ENCODE data around the gene ITGAD.
"Not testable (repeated sequence)": the region's sequence is repeated elsewhere in the genome, so short reads cannot be mapped to it uniquely, and the experiment has no call there.

The ITGAD gene

DNA sequence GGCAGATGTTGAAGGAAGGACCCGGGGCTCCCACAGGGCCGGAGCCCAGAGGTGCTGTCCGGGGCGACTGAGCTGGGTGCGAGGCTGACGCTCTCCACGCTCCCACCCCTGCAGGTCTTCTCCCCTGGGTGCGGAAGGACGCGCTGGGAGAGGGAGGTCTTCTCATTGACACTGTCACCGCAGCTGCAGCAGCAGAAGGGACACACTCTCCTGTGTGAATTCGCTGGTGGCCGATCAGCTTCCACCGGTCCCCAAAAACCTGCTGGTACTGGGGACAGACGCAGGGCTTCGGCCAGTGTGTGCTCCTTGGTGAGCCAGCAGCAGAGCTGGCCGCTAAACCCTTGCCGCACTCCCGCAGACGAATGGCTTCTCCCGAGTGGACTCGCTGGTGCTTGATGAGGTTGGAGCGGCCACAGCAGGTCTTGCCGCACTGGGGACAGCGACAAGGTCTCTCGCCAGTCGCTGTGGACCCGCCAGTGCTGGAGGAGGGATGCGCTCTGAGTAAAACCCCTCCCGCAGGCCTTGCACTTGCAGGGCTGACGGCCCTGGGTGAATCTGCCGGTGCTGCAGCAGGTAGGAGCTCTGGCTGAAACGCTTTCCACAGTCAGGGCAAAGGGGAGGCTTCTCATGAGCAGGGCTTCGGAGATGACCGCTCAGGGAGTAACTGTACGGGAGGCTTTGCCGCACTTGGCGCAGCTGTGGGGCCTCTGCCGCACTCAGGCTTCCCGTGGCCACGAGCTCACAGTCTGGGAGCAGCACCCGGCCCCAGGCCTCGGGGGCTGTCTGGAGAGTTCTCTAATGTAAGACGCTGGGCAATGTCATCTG lies 43.3 kb downstream of the ITGAD start:
- FAIRE-seq = no peak

DNA sequence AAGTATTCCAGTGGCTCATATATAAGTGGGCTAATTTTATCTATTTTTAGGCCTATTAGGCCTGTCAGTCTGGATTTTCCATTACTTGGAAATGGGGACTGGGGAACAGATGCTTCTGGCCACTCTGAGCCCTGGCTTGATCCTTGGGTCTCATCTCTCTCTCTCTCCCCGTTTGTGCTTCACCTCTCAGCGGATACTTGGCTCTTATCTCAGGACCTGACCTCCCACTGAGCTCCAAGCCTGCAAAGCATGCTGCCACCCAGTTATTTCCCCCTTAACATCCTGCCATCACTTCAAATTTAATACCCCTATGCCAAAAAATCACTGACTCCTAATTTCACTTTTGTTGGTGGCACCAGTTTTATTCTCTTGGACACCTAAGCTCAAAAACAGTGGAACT lies 45.3 kb downstream of the ITGAD start:
- no peak for FAIRE-seq

DNA sequence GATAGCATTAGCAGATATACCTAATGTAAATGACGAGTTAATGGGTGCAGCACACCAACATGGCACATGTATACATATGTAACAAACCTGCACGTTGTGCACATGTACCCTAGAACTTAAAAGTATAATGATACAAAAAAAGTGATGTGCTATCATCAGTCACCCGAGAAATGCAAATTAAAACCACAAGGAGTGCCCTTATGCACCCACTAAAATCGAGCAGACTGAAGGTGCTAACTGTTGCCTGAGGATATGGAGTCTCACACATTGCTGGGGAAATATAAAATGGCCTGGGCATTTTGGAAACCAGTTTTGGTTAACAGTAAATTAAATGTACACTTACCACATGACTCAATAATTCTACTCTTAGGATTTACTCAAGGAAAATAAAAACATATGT lies 45.9 kb downstream of the ITGAD start:
- not testable (repeated sequence) for FAIRE-seq

DNA sequence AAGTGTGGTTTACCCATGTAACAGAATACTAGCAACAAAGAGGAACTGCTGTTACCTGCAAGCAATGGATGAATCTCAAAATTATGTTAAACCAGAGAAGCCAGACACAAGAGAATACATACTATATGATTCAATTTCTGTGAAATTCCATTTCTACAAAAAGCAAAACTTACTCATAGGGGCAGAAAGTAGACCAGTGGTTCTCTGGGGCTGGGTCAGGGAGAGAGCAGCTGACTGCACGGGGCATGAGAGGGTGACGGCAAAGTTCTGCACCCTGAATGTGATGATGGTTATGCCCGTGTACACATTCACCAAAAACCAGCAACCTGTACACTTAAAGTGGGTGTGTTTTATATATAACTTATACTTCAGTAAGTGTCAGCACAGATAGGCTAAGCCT lies 46.4 kb downstream of the ITGAD start:
- FAIRE-seq = no peak

DNA sequence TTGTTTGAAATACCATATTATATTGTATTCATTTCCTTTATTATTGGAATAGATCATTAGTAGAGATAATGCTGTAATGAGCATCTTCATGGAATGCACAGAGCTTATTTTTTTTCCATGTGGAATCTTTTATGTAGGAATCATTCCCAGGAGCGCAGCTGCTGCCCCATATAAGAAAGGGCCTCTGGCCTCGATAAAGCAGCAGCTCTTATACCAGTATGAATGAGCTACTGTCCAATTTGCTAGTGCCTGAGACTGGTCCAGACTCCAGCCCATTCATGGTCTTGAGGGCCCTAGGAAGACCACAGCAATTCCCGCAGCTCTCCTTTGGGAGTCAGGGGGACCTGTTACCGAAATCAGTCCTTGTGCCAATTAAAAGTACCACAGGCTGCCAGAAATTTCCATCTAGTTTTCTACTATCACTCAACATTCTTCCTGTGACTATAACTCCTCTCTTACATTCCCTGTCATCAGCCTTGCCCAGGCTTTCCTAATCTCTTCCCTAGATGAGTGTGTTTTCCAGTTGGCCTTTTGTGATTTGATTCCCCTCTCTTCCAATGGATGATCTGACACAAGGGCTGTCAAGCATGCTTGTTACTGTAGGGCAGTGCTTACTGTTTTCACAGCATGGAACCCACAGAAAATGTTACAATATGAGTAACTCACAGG lies 47.5 kb downstream of the ITGAD start:
- FAIRE-seq = no peak

DNA sequence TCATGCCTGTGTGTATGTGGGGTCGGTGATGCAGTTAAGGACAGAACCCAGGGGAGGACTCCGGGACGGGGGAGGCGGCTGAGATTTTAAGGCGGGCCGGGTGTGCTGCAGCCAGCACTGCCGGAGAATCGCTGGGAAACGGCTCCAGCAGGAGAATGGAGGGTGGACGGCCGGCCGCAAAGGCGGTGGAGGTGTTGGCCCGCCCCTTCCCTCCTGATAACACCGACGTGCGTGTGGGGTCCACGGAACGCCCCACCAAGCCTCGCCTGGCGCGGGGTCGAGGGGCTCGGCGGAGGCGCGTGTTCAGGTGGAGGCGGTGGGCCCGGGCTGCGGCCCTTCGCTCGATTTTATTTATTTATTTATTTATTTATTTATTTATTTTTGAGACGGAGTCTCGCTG lies 48.8 kb downstream of the ITGAD start:
- FAIRE-seq = no peak

DNA sequence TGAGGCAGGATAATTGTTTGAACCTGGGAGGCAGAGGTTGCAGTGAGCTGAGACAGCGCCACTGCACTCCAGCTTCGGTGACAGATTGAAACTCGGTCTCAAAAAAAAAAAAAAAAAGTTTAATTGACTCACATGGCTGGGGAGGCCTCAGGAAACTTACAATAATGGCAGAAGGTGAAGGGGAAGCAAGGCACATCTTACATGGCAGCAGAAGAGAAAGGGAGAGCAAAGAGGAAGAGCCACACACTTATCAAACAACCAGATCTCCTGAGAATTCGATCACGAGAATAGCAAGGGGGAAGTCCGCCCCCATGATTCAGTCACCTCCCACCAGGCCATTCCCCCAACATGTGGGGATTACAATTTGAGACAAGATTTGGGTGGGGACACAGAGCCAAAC lies 52.8 kb downstream of the ITGAD start:
- not testable (repeated sequence) for FAIRE-seq

DNA sequence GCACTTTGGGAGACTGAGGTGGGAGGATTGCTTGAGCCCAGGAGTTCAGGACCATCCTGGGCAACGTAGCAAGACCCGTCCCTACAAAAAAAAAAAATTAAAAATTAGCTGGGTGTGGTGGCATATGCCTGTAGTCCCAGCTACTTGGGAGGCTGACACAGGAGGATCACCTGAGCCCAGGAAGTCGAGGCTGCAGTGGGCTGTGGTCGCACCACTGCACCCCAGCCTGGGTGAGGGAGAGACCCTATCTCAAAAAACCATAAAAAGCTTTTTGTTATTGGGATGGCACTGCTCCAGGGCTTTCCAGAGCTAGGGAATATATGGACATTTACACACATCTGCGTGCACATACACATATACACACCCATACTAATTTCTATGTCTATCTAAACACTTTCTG lies 58.1 kb downstream of the ITGAD start:
- FAIRE-seq = no peak

DNA sequence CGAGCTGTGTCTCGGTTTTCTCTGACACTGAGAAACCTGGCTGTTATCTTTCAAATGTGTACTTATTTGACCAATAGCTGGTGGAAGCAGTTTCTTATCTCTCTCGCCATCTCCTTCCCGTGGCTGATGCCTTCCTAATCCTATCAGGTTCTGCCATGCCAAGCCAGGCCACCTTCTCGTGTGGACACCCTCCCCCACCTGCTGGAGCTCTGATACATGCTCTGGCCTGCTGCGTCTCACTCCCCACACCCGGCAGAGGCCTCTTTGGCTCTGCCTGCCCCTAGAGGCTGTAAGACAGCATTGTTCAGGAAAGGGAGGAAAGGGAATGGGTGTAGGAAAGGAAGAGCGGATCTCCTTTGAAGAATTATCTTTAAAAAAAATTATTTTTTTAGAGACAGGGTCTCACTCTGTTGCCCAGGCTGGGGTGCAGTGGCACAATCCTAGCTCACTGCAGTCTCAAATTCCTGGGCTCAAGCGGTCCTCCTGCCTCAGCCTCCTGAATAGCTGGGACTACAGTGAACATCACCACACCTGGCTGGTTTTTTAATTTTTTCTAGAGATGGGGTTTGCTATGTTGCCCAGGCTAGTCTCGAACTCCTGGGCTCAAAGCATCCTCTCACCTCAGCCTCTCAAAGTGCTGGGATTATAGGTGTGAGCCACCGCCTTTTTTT lies 58.7 kb downstream of the ITGAD start:
- no peak for FAIRE-seq

DNA sequence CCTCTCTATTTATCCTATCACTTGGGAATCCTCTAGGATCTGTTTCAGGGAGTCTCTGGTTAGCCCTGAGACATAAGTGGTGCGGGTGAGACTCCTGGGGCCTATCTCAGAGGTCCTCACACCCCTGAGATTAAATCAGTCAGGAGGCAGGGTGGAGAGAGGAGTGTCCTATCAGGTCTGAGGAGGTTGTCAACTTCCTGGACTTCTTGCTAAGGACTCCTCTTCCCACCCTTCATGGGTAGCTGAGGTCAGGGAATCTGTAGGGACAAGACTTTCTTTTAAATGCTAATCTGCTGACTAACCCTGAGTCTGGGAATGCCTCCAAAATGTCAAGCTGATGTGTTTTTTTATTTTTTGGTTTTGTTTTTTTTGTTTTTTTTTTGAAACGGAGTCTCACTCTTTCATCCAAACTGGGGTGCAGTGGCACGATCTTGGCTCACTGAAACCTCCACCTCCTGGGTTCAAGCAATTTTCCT lies 59.5 kb downstream of the ITGAD start:
- no peak for FAIRE-seq

DNA sequence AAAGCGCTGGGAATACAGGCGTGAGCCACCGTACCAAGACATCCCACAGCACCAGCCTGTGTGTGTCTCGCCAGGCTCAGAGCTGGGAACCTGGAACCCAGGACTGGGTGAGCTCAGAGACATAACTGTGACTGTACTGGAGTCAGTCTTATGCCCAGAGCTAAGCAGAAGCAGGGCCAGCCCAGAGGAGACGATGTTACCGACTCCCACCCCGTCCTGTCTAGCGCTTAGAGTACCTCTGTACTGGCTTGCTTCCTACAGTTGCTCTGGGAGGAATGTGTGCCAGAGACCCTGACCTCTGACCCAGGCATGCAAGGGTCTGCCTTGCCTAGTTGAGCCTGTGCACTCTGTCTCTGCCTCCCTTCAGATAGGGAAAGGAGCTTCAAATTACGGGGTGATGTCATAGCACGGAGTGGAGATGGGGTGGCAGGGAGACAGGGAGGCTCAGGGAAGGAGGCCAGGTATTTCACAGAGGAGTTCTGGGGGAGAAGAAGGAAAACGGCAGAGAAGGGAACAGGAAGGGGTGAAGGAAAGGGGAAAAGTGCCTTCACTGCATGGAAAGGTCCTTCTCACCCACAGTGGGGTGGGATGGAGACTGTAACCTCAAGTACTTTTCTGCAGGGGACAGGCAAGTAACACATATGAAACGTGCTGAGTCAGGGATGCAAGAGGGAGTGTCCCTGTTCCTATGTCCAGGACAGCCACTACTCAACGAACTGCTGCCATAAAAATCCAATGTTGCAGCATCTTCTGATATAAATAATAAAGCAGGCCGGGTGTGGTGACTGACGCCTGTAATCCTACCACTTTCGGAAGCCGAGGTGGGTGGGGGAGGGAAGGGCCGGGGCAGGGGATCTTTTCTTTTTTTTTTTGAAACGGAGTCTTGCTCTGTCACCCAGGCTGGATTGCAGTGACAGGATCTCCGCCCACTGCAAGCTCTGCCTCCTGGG lies 60.4 kb downstream of the ITGAD start:
- no peak for FAIRE-seq

DNA sequence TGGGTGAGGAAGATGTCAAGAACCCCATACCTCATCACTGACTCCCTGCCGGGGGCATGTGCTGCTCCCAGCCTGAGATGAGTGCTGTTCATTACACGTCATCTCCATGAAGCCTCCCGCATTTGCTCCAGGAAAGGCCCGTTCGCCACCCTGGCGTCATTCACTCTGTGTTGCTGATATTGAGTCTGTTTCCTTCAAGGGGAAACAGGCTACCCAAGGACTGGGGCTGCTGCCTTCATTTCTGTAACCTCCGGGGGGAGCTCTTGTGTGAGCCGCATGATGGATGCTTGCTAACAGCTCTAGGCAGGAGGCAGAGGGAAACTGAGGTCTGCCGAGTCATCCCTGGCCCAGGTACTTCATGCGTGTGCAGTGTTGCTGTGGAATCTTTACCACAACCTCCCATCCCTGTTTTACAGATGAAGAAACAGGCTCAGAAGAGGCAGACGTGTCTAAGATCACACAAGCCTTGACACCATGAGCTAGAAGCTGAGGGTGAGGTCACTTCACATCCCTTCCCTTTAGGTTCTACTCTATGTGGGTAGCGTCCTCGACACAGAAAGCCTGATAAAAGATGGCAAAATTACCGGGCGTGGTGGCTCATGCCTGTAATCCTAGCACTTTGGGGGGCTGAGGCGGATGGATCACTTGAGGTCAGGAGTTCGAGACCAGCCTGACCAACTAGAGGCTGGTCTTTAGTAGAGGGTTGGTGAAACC lies 62.6 kb downstream of the ITGAD start:
- no peak for FAIRE-seq

DNA sequence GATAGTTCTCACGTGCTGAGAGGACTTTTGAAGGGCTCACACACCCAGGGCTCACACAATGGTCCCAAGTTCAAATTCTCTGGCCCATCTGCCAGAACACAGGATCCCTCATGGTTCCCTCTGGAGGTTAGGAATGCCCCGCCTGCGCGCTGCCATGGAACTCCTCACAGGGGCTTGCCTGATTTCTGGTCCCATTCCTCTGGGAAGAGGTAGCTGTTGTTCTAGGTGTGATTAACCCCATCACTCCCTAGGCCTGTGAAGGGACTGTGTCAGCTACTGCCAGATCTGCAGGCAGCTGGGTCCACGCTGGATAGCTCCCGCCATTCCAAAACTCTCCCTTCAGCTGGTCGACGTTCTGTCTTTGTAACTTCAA lies 63.8 kb downstream of the ITGAD start:
- no peak for FAIRE-seq

DNA sequence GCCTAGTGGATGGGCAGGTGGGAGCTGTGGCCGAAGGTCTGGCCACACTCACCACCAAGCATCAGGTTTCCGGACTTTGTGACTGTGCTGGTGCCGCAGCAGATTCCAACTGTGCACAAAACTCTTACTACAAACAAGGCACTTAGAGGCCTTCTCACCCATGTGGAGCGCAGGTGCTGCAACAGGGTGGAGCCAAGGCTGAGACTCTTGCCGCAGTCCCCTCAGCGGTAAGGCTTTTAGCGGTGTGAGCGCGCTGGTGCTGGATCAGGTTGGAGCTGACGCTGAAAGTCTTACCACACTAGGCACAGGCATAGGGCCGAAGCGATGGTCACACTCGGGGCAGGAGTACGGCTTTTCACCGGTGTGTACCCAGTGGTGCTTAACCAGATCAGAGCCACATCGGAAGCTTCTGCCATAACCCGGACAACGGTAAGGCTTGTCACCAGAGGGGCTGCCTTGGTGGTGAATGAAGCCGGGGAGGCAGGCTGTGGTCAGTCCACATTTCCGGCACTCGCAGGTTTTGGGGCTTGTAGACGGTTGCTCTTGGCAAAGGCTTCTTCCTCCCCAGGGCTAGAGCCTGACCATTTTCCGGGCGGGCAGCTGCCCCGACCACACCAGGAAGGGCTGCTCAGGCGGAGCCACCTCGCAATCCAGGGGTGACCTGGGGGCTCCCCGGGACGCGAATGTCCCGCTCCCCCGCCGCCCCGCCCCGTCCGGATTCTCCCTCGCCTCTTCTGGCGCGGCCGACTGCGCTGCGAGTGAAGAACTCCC lies 65.1 kb downstream of the ITGAD start:
- FAIRE-seq = no peak

DNA sequence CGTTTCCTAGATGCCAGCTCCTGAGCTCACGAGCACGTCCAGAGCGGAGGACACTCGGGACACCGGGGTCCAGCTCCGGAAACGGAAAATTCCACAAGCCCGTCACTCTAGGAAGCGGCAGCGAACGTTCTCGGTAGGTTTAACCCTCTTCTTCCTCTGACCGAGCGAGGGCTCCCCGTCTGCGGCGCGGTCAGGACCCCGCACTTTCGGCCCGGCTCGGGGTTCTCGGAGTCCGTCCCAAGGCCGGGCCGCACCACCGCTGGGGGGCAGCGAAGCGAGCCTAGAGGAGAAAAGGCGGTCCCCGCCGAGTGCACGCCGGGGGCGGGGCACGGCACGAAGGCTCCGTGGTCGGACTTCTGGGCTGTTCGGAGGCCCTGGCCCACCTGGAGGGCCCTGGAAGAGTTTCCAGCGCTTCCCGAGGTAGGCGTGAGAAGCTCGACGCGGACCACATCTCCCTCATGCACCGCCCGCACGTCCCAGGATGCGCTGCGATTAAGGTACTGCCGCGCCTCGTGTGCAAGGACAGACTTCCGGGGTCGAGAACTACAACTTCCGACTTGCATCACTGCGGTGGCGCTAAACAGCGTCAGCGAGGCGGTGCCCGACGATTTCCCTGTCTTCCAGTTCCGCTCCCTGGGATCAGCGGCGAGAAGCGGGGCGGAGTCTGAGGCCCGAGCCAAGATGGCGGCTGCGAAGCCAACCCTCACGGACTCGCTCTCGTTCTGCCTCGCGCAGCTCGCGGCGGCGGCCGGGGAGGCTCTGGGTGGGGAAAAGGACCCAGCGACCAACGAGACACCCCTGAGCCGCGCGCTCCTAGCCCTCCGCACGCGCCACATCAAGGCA lies 65.9 kb downstream of the ITGAD start, which contains the start of gene ARMC5:
Gene ARMC5 (plus strand): TSS at position 658 of the 843 bp plus-strand sequence. CDS start 24 bp downstream, at position 682.
- peak; percentile 82 for FAIRE-seq

DNA sequence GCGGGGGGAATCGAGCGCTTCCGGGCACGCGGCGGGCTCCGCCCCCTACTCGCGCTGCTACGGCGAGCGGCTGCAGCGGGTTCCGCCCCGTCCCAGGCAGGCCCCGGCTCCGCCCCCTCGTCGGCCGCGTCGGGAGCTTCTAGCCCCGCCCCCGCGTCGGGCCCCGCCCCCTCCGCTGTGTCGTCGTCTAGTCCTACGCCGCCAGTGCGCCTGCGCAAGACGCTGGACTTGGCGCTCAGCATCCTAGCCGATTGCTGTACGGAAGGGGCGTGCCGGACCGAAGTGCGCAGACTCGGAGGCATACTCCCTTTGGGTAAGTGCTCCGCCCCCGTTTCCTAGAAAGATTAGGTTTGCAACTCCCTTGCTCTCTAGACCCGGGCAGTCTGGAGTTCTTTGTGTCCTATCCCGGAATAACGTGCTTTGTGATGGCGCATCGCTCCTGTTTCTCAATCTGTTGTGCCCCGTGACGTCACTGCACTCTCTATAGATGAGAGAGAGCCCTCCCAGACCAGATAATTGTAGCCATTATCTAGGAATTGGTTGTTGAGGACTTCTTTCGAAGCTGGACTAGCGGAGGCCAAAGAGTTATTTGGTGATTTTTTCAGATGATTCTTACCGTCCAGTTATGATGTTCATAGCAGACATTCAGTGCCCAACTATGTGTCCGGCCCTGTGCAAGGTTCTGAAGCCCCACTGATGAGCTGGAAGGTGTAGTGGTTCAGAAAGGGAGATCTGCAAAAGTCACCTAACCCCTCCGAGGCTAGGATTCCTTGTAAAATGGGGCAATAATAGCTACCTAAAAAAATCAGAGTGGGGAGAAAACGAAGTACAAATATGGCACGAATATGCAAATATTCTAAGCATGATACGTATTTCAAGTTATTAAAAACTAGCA lies 66.8 kb downstream of the ITGAD start:
- FAIRE-seq = peak; percentile 74

DNA sequence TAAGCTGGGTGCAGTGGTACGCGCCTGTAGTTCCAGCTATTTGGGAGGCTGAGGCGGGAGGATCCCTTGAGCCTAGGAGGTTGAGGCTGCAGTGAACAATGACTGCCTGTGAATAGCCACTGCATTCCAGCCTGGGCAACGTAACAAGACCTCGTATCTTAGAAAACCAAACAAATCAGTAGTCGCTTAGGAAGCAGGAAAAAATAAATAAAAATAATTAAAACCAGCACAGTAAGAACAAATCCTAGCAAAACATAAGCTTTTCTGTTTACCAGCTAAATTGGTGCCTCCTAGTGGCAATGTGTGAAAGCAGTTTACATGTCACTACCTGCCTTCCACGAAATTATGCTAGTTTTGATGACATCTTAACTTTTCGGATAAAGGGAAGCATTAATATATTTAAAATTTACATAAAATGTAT lies 67.5 kb downstream of the ITGAD start:
- peak; percentile 76 for FAIRE-seq

DNA sequence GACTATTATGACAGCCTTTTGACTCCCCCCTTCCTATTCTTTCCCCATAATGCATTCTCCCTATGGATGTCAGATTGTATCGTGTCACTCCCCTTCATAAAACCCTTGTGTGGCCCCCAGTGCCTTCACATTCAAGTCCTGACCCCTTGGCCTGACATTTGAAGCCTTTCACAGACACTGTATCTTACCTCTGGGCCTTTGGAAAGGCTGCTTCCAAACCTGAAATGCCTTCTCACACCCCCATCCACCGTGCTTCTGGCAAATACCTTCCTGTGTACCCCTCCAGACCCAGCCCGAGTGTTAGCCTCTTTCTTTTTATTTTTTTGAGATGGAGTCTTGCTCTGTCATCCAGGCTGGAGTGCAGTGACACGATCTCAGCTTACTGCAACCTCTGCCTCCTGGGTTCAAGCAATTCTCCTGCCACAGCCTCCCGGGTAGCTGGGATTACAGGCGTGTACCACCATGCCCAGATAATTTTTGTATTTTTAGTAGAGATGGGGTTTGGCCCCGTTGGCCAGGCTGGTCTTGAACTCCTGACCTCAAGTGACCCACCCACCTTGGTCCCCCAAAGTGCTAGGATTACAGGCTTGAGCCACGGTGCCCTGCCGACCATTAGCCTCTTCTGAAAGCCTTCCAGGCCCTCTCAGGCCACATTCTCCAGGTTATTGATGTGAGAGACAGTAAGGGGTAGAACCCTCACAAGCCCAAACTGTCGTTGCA lies 68.2 kb downstream of the ITGAD start:
- FAIRE-seq = no peak

Data from A204.1 (cell line).